Neuronal stem cell (in vitro differentiated cells): ENCODE data around the gene PLK3.
"Not testable (repeated sequence)": the region's sequence is repeated elsewhere in the genome, so short reads cannot be mapped to it uniquely, and the experiment has no call there.

Experiments
- DNase-seq: peaks from one replicate; pipeline ENCODE4 v3.0.0-alpha.2; 2013; ENCODE audit warnings: low spot score
- H2AFZ ChIP-seq: one replicate; pipeline ENCODE4 v1.6.1; 2013; ENCODE audit warnings: mild to moderate bottlenecking, low read length, inconsistent platforms
- H2AK5ac ChIP-seq: 2 replicates; pipeline ENCODE4 v1.6.1; 2013; ENCODE audit warnings: low read depth, mild to moderate bottlenecking, inconsistent platforms, low read length, moderate library complexity, mixed read lengths
- H2BK120ac ChIP-seq: 2 replicates; pipeline ENCODE4 v1.6.1; 2013; ENCODE audit warnings: low read depth, mild to moderate bottlenecking, inconsistent platforms, low read length, moderate library complexity, mixed read lengths
- H2BK12ac ChIP-seq: one replicate; pipeline ENCODE4 v1.6.1; 2013; ENCODE audit warnings: low read length, inconsistent platforms
- H2BK15ac ChIP-seq: 2 replicates; pipeline ENCODE4 v1.6.1; 2013; ENCODE audit warnings: mild to moderate bottlenecking, low read length, inconsistent platforms, mixed read lengths
- H2BK5ac ChIP-seq: one replicate; pipeline ENCODE4 v1.6.1; 2013; ENCODE audit warnings: inconsistent platforms, mild to moderate bottlenecking, low read length, moderate library complexity
- H3K14ac ChIP-seq: one replicate; pipeline ENCODE4 v1.6.1; 2013; ENCODE audit warnings: low read length, inconsistent platforms
- H3K18ac ChIP-seq: 2 replicates; pipeline ENCODE4 v1.6.1; 2013; ENCODE audit warnings: low read length, inconsistent platforms
- H3K23ac ChIP-seq: 2 replicates; pipeline ENCODE4 v1.6.1; 2013; ENCODE audit warnings: low read depth, mild to moderate bottlenecking, mixed read lengths, low read length, inconsistent platforms; ENCODE audit not compliant: poor library complexity
- H3K27ac ChIP-seq: replicated peaks from 3 replicates; pipeline ENCODE4 v1.5.1; 2013; ENCODE audit warnings: low read length, inconsistent platforms
- H3K27me3 ChIP-seq, 3 experiments: 2 replicates each; pipeline ENCODE4 v1.6.1; 2013; ENCODE audit warnings: low read length in 3 of 3, mild to moderate bottlenecking in 2 of 3, inconsistent platforms in 1 of 3, low read depth in 1 of 3, mixed read lengths in 1 of 3, moderate library complexity in 1 of 3; ENCODE audit not compliant: control insufficient read depth in 3 of 3, insufficient read depth in 3 of 3
- H3K36me3 ChIP-seq, 2 donors: replicated peaks in 1 of 2; 2 replicates each; pipeline ENCODE4 v1.6.1; 2013; ENCODE audit warnings: low read length in 2 of 2; ENCODE audit not compliant: control insufficient read depth in 2 of 2, insufficient read depth in 2 of 2
- H3K4ac ChIP-seq: 2 replicates; pipeline ENCODE4 v1.6.1; 2013; ENCODE audit warnings: inconsistent platforms, mild to moderate bottlenecking, low read length, moderate library complexity
- H3K4me1 ChIP-seq, 2 donors: 1 replicate in 1 of 2; 2 replicates in 1 of 2; pipeline ENCODE4 v1.6.1; 2013; ENCODE audit warnings: low read length in 2 of 2, low read depth in 1 of 2; ENCODE audit not compliant: control insufficient read depth in 2 of 2, insufficient read depth in 1 of 2
- H3K4me2 ChIP-seq: one replicate; pipeline ENCODE4 v1.6.1; 2013; ENCODE audit warnings: mild to moderate bottlenecking, low read length, inconsistent platforms; ENCODE audit not compliant: insufficient read depth, poor library complexity, severe bottlenecking
- H3K4me3 ChIP-seq, 2 donors: 2 replicates each; pipeline ENCODE4 v1.5.1; 2013; ENCODE audit warnings: low read length in 2 of 2, mild to moderate bottlenecking in 2 of 2, inconsistent platforms in 1 of 2, moderate library complexity in 1 of 2
- H3K79me1 ChIP-seq: one replicate; pipeline ENCODE4 v1.6.1; 2013; ENCODE audit warnings: low read depth, mild to moderate bottlenecking, inconsistent platforms, low read length, moderate library complexity
- H3K9ac ChIP-seq: one replicate; pipeline ENCODE4 v1.6.1; 2013; ENCODE audit warnings: mild to moderate bottlenecking, low read depth, low read length, inconsistent platforms; ENCODE audit not compliant: poor library complexity
- H3K9me3 ChIP-seq, 2 donors: replicated peaks in 1 of 2; 2 replicates each; pipeline versions ENCODE3 to v1.6.1; 2013; ENCODE audit warnings: low read length in 2 of 2, mild to moderate bottlenecking in 2 of 2, inconsistent platforms in 1 of 2, low read depth in 1 of 2, mixed read lengths in 1 of 2, moderate library complexity in 1 of 2; ENCODE audit not compliant: control insufficient read depth in 2 of 2, insufficient read depth in 1 of 2
- H4K8ac ChIP-seq: one replicate; pipeline ENCODE4 v1.6.1; 2013; ENCODE audit warnings: low read depth, mild to moderate bottlenecking, inconsistent platforms, low read length, moderate library complexity
- H4K91ac ChIP-seq: one replicate; pipeline ENCODE4 v1.6.1; 2013; ENCODE audit warnings: low read length, low read depth, mild to moderate bottlenecking, inconsistent platforms; ENCODE audit not compliant: poor library complexity
- WGBS, 2 donors: extraction: QIAGEN DNeasy Blood & Tissue Kit; methylation state at CpG; one replicate each; pipeline ENCODE4 v1.1.7; 2013; ENCODE audit warnings: missing lambda C conversion rate in 2 of 2, mixed read lengths in 1 of 2; ENCODE audit not compliant: insufficient read length in 2 of 2, insufficient replicate concordance in 1 of 2; ENCODE audit errors: extremely low coverage in 2 of 2; 5-methylcytosine and 5-hydroxymethylcytosine counted together

The PLK3 gene

GRCh38 chr1:44834328-44834727 is 34.2 kb downstream of the PLK3 start:
- no CpG with 5 or more reads among the region's 7 CpGs for WGBS, 2 donors
- H4K91ac ChIP-seq: no peak overlapping the region
- H2AFZ ChIP-seq: no peak overlapping the region
- no peak overlapping the region for H3K9ac ChIP-seq
- no peak overlapping the region for H3K4me3 ChIP-seq
- H3K4me1 ChIP-seq: peaks cover 0 to 3% of the 10 kb centered on the region in 2 donors
- H3K23ac ChIP-seq: no peak overlapping the region
- H3K4ac ChIP-seq: no peak overlapping the region
- H3K79me1 ChIP-seq: no peaks in the 10 kb centered on the region
- peaks cover 0 to 10% of the 10 kb centered on the region in 2 donors for H3K9me3 ChIP-seq
- H2BK5ac ChIP-seq: no peak overlapping the region
- H3K14ac ChIP-seq: no peak overlapping the region
- DNase-seq: no peak
- H2AK5ac ChIP-seq: no peak overlapping the region
- H2BK120ac ChIP-seq: no peak overlapping the region
- H3K36me3 ChIP-seq: no peaks in the 10 kb centered on the region
- H3K4me2 ChIP-seq: no peak overlapping the region
- H3K18ac ChIP-seq: no peak overlapping the region
- H3K27me3 ChIP-seq: no peaks in the 10 kb centered on the region
- no peak overlapping the region for H2BK15ac ChIP-seq
- no peak overlapping the region for H4K8ac ChIP-seq
- H3K27ac ChIP-seq: no peak overlapping the region
- H2BK12ac ChIP-seq: no peak overlapping the region

DNA sequence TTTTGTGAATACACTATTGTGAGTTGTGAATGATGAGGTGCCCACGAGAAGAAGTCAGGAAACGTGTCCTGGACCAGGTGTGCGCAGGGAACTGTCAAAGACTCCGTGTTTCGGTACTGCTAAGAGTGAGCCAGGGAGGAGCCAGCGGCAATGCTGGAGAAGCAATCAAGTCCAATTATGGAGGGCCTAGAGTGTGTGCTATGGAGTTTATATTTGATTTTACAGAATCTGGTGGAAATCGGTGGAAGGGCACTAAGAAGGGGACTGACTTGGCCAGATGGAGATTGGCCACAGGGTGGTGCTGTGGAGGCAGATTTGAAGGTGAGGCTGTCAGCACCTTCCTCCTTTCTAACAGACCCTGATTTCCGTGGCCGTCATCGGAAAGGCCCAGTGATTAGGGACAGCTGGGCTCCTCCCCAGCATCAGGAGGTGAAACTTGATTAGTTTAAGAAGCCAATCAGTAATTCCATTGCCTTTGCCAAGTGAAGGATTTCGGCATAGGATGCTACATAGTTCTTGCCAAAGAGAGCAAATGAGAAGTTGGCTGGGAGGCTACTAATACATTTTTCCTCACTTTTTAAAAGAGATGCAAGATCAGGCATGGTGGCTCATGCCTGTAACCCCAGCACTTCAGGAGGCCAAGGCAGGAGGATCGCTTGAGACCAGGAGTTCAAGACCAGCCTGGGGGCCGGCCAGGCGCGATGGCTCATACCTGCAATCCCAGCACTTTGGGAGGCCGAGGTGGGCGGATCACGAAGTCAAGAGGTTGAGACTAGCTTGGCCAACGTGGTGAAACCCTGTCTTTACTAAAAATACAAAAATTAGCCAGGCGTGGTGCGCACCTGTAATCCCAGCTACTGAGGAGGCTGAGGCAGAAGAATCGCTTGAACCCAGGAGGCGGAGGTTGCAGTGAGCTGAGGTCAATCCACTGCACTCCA is 35.8 kb downstream of the PLK3 start:
- no peak overlapping the region for H3K14ac ChIP-seq
- H3K4ac ChIP-seq: no peak overlapping the region
- H3K9me3 ChIP-seq: peaks cover 0 to 2% of the 10 kb centered on the region in 2 donors
- peak; percentile 73 for DNase-seq
- H3K9ac ChIP-seq: no peak overlapping the region
- WGBS, 2 donors: no CpG with 5 or more reads among the region's 23 CpGs
- no peaks in the 10 kb centered on the region for H3K27me3 ChIP-seq
- no peak overlapping the region for H2BK12ac ChIP-seq
- no peaks in the 10 kb centered on the region for H3K36me3 ChIP-seq
- H3K27ac ChIP-seq: no peak overlapping the region
- H3K79me1 ChIP-seq: no peaks in the 10 kb centered on the region
- H3K18ac ChIP-seq: no peak overlapping the region
- H3K23ac ChIP-seq: no peak overlapping the region
- no peak overlapping the region for H2AK5ac ChIP-seq
- peaks cover 0 to 3% of the 10 kb centered on the region in 2 donors for H3K4me1 ChIP-seq
- H2BK120ac ChIP-seq: no peak overlapping the region
- peak overlapping the region; percentile 65 for H2AFZ ChIP-seq
- H4K8ac ChIP-seq: no peak overlapping the region
- H2BK5ac ChIP-seq: no peak overlapping the region
- H3K4me3 ChIP-seq: no peak overlapping the region
- no peak overlapping the region for H2BK15ac ChIP-seq
- H4K91ac ChIP-seq: no peak overlapping the region
- H3K4me2 ChIP-seq: no peak overlapping the region

DNA sequence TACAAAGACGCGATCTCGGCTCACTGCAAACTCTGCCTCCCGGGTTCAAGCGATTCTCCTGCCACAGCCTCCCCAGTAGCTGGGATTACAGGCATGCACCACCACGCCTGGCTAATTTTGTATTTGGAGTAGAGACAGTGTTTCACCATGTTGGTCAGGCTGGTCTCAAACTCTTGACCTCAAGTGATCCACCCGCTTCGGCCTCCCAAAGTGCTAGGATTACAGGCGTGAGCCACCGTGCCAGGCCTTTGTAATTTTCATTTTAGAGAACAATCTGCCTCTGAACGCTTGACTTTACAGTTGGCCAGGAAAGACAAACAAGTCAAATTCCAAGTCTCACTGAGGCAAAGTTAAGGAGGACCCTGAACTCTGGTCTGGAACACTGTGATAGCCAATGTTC is 38.1 kb downstream of the PLK3 start:
- not testable (repeated sequence) for H3K23ac ChIP-seq, H3K4me2 ChIP-seq, H3K79me1 ChIP-seq, H3K4ac ChIP-seq, H3K9me3 ChIP-seq, H2AK5ac ChIP-seq, H4K91ac ChIP-seq, H2BK5ac ChIP-seq, DNase-seq, H3K14ac ChIP-seq, H2BK120ac ChIP-seq, H3K36me3 ChIP-seq, H4K8ac ChIP-seq, H2BK15ac ChIP-seq, H3K27me3 ChIP-seq, H3K4me3 ChIP-seq, H2BK12ac ChIP-seq, H3K4me1 ChIP-seq, H3K18ac ChIP-seq, H3K9ac ChIP-seq, H2AFZ ChIP-seq, H3K27ac ChIP-seq
- WGBS, 2 donors: no CpG with 5 or more reads among the region's 11 CpGs

DNA sequence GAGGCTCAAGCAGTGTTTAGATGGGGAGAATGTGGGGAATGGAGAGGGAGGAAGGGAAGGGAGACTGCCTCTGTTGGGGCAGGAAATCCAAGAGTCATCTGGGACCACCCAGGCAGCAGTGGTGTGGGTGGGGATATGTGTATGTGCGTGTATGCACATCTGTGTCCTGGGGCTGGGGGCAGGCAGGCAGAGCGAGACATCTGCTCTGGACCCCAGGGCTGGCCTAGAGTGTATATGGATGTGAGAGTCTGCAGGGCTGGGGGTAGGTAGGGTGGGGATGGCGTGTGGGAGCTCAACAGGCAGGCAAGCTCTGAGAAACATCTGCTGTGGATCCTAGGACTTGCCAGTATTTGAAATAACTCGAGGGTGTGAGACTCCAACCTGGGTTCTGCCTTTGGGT is 39.4 kb downstream of the PLK3 start:
- Histone ChIP-seq H2BK12ac (peak overlapping the region; percentile 53), H2BK5ac (no peak overlapping the region), H4K8ac (no peak overlapping the region), H3K79me1 (no peaks in the 10 kb centered on the region), H3K4me2 (no peak overlapping the region), H2BK120ac (no peak overlapping the region), H3K36me3 (no peaks in the 10 kb centered on the region), H3K18ac (peak overlapping the region; percentile 49), H2BK15ac (no peak overlapping the region), H3K27me3 (peaks cover 0 to 8% (median 0%) of the 10 kb centered on the region in 3 experiments), H3K4me3 (no peak overlapping the region), H2AFZ (peak overlapping the region; percentile 5), H4K91ac (no peak overlapping the region), H3K4me1 (peaks cover 0 to 8% of the 10 kb centered on the region in 2 donors), H3K27ac (no peak overlapping the region), H2AK5ac (no peak overlapping the region), H3K14ac (no peak overlapping the region), H3K4ac (no peak overlapping the region), H3K23ac (peak overlapping the region; percentile 74), H3K9ac (peak overlapping the region; percentile 52), H3K9me3 (peaks cover 0 to 2% of the 10 kb centered on the region in 2 donors)
- no CpG with 5 or more reads among the region's 4 CpGs for WGBS, 2 donors
- no peak for DNase-seq
